ENCODE results near the gene GABRB3.

DNA sequence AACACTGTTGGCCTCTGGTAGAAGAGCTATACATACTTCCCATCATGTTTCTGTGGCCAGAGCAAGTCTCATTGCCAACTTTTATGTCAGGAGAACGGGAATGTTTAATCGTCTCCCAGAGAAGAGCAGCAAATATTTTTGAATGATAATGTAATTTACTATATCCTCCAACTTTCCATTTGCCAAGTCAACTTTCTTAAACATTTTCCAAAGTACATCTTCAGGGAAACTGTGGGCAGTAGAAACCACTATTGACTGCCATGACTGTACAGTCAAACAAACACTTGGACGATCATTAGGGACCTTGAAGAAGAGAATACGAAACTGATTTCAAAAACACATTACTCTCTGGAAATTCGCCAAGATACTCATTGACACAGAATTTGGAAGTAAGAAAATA, 201.5 kb downstream of the GABRB3 start:
- TF ChIP-seq POLR2A (IDR thresholded peaks at IDR 0.05; ENCODE audit: low read length) (no peak), GATA1 (IDR thresholded peaks at IDR 0.05; ENCODE audit: low read depth, low read length) (no peak)
